Measurements from ENCODE around the gene ATF7. TPM values are rescaled to one million over a fixed set of nuclear protein-coding genes. Genes with fewer than 3 reads are reported as not detected.

The ATF7 gene
- total and polyA plus RNA-seq, 2 of the 4 experiments (the other 2 are of a cell fraction), result 7.0 to 16.3 TPM

- H3K14ac ChIP-seq (replicated peaks; ENCODE audit: low read depth, low read length), result no peak overlapping the region
- ATAC-seq (ENCODE audit: low read depth) (no peak), DNase-seq (no peak)
- H2BK20ac ChIP-seq (ENCODE audit: low read depth, low read length), result no peak overlapping the region
- no peak overlapping the region for H2AFZ ChIP-seq (replicated peaks; ENCODE audit: low read length, poor library complexity)
- dilution Hi-C loops (cut with HindIII; ENCODE audit: low sequenced_read_pairs, unreplicated experiment), result no loop called here
- no peaks in the 10 kb centered on the region for H3K27me3 ChIP-seq (ENCODE audit: control insufficient read depth, insufficient read depth, low read length)
- H3K27ac ChIP-seq (ENCODE audit: insufficient read depth, low read length), result no peak overlapping the region
- no peak overlapping the region for H4K5ac ChIP-seq (ENCODE audit: low read depth, low read length)
- H2AK5ac ChIP-seq (ENCODE audit: low read depth, low read length), result no peak overlapping the region
- no peak overlapping the region for H2BK120ac ChIP-seq (ENCODE audit: low read depth, low read length)
- no peak overlapping the region for H2BK15ac ChIP-seq (ENCODE audit: low read depth, low read length)
- H3K4ac ChIP-seq (ENCODE audit: low read depth, low read length), result no peak overlapping the region
- no peak overlapping the region for H2AK9ac ChIP-seq (replicated peaks; ENCODE audit: low read depth, low read length, poor library complexity)
- no peak overlapping the region for H3K4me3 ChIP-seq (ENCODE audit: insufficient read depth, low read depth, low read length)
- peaks cover 14% of the 10 kb centered on the region for H4K20me1 ChIP-seq (ENCODE audit: insufficient read depth, low read length)
- ChIA-PET POLR2A (ENCODE audit: unreplicated experiment) (no interaction called here), CTCF (no interaction called here)
- H3K9me3 ChIP-seq (ENCODE audit: control insufficient read depth, insufficient read depth, low read length), result no peaks in the 10 kb centered on the region
- H3K36me3 ChIP-seq (ENCODE audit: control insufficient read depth, insufficient read depth, low read length), result peaks cover 2% of the 10 kb centered on the region; the same call in 1 of the 2 replicates
- peak overlapping the region; percentile 27; the same call in 1 of the 2 replicates for H3K4me2 ChIP-seq (ENCODE audit: low read depth, low read length)
- no peak overlapping the region for H4K91ac ChIP-seq (ENCODE audit: insufficient read depth, low read depth, low read length)
- no peak overlapping the region for H2BK5ac ChIP-seq (ENCODE audit: low read depth, low read length, poor library complexity, severe bottlenecking)
- H3K79me1 ChIP-seq (ENCODE audit: low read depth in 1 of 2, low read length in 2 of 2), result peaks cover 26 to 58% of the 10 kb centered on the region in 2 experiments; a peak in 3 of 4 replicates
- no peak overlapping the region for H3K23ac ChIP-seq (ENCODE audit: low read depth, low read length)
- no CpG with 5 or more reads among the region's 3 CpGs for WGBS, 2 experiments (ENCODE audit: extremely low coverage in 2 of 2, insufficient read length in 1 of 2)
- no peak overlapping the region for H3K56ac ChIP-seq (ENCODE audit: extremely low read depth, insufficient read depth, low read length)
- intact Hi-C loops (cut with micrococcal nuclease), result no loop called here
- no peak overlapping the region for H3K18ac ChIP-seq (ENCODE audit: low read depth, low read length)
- BruUV-seq (replicated peaks), result no TSS peak
- no peak overlapping the region for H4K8ac ChIP-seq (ENCODE audit: low read depth in 2 of 2, low read length in 2 of 2)
- in situ Hi-C loops (cut with MboI; ENCODE audit: low sequenced_read_pairs), result no loop called here
- no peaks in the 10 kb centered on the region; the same call in 1 of the 2 replicates for H3K9me1 ChIP-seq (ENCODE audit: insufficient read depth, low read length)
- H3K9ac ChIP-seq (ENCODE audit: low read depth, low read length), result no peak overlapping the region
- 0 out of 2 replicates have a peak, but pooled peaks have one; percentile 14 for TF ChIP-seq MAFK (IDR thresholded peaks at IDR 0.05; ENCODE audit: low read depth, low read length)
- no peak for TF ChIP-seq NFE2L2 (IDR thresholded peaks at IDR 0.05; ENCODE audit: low read depth, low read length)
- H3K4me1 ChIP-seq (ENCODE audit: control insufficient read depth, insufficient read depth, low read length), result peaks cover 2% of the 10 kb centered on the region; the same call in 1 of the 2 replicates
Observed at GRCh38 chr12:53618275-53618674, 7.9 kb downstream of the ATF7 start.

Data from IMR-90 (cell line).